Keratinocyte (primary cell): Measurements from ENCODE around the gene MGLL. TPM values are rescaled to one million over a fixed set of nuclear protein-coding genes. Genes with fewer than 3 reads are reported as not detected.

Experiments
- DNase-seq: peaks from one replicate; pipeline ENCODE4 v3.0.0-alpha.2; 2011; ENCODE audit warnings: low read depth, missing footprints, low spot score
- FAIRE-seq: peaks from 2 replicates; lab custom pipeline; 2011; peaks lifted over from hg19 to GRCh38; lab: Jason Lieb, UNC
- H2AFZ ChIP-seq: 2 replicates; pipeline ENCODE4 v1.6.0; 2012; ENCODE audit warnings: low read length, control low read depth, inconsistent platforms; ENCODE audit not compliant: control insufficient read depth
- H3K27ac ChIP-seq: 2 replicates; pipeline ENCODE4 v1.5.1; 2011; ENCODE audit warnings: low read length; ENCODE audit not compliant: control insufficient read depth, insufficient read depth
- H3K27me3 ChIP-seq: 3 replicates; pipeline ENCODE4 v1.6.0; 2011; ENCODE audit warnings: low read length; ENCODE audit not compliant: control insufficient read depth, insufficient read depth; ENCODE audit errors: extremely low read depth
- H3K36me3 ChIP-seq, 2 experiments: 2 replicates in 1 of 2; 3 replicates in 1 of 2; pipeline ENCODE4 v1.5.1; 2011; ENCODE audit warnings: low read length in 2 of 2, mild to moderate bottlenecking in 1 of 2; ENCODE audit not compliant: control insufficient read depth in 2 of 2, insufficient read depth in 2 of 2; ENCODE audit errors: extremely low read depth in 1 of 2
- H3K4me1 ChIP-seq: 3 replicates; pipeline ENCODE4 v1.5.1; 2011; ENCODE audit warnings: low read length; ENCODE audit not compliant: control insufficient read depth, insufficient read depth; ENCODE audit errors: extremely low read depth
- H3K4me2 ChIP-seq: 3 replicates; pipeline ENCODE4 v1.6.0; 2011; ENCODE audit warnings: low read depth, low read length; ENCODE audit not compliant: control insufficient read depth, insufficient read depth; ENCODE audit errors: extremely low read depth
- H3K4me3 ChIP-seq, 3 experiments: fragments of 200-600 bp in 1 of 3; sonication (generic) in 1 of 3; 2 replicates in 2 of 3; 3 replicates in 1 of 3; pipeline ENCODE4 v1.5.1; 2011 to 2016; ENCODE audit warnings: low read length in 3 of 3, mild to moderate bottlenecking in 3 of 3, control low read depth in 2 of 3, inconsistent platforms in 1 of 3, low read depth in 1 of 3, mixed read lengths in 1 of 3, mixed run types in 1 of 3, moderate library complexity in 1 of 3; ENCODE audit not compliant: control insufficient read depth in 2 of 3, insufficient read depth in 2 of 3; ENCODE audit errors: extremely low read depth in 1 of 3
- H3K79me2 ChIP-seq: 2 replicates; pipeline ENCODE4 v1.6.0; 2012; ENCODE audit warnings: low read length; ENCODE audit not compliant: control insufficient read depth, insufficient read depth
- H3K9ac ChIP-seq: 3 replicates; pipeline ENCODE4 v1.6.0; 2011; ENCODE audit warnings: low read length; ENCODE audit not compliant: control insufficient read depth, insufficient read depth; ENCODE audit errors: extremely low read depth
- H3K9me1 ChIP-seq: 3 replicates; pipeline ENCODE4 v1.6.0; 2011; ENCODE audit warnings: low read length; ENCODE audit not compliant: control insufficient read depth, insufficient read depth; ENCODE audit errors: extremely low read depth
- H3K9me3 ChIP-seq: 2 replicates; pipeline ENCODE4 v1.5.1; 2012; ENCODE audit warnings: low read depth, low read length; ENCODE audit not compliant: control insufficient read depth
- H4K20me1 ChIP-seq: 3 replicates; pipeline ENCODE4 v1.6.0; 2011; ENCODE audit warnings: low read length; ENCODE audit not compliant: control insufficient read depth, insufficient read depth; ENCODE audit errors: extremely low read depth
- CTCF ChIP-seq, 3 experiments: IDR thresholded peaks in 1 of 3; conservative IDR thresholded peaks in 1 of 3; optimal IDR thresholded peaks in 1 of 3; 2 replicates in 2 of 3; 3 replicates in 1 of 3; pipeline versions ENCODE3 to v1.5.1; 2011; ENCODE audit warnings: low read length in 3 of 3, mild to moderate bottlenecking in 3 of 3, moderate library complexity in 2 of 3, control low read depth in 1 of 3, inconsistent platforms in 1 of 3; ENCODE audit not compliant: insufficient read depth in 2 of 3; ENCODE audit errors: extremely low read depth in 1 of 3
- EZH2 ChIP-seq: IDR thresholded peaks from one replicate; pipeline ENCODE4 v1.6.1; 2012; ENCODE audit warnings: inconsistent platforms, mild to moderate bottlenecking, low read length, moderate library complexity
- dilution Hi-C: fragments of 300-500 bp; cut with MboI; formaldehyde crosslinking; loops from one replicate; pipeline ENCODE4 v1.7.0; 2020; ENCODE audit warnings: low sequenced_read_pairs; ENCODE audit not compliant: extremely low pct_ligation_motif_present
- polyA plus RNA-seq, 5 experiments: library from polyadenylated mRNA; depleted of rRNA in 3 of 5; stranded (reverse) in 3 of 5; stranded (forward) in 1 of 5; unstranded in 1 of 5; fragments of >200 nt; gene quantifications; 1 replicate in 1 of 5; 2 replicates in 3 of 5; 3 replicates in 1 of 5; pipeline versions ENCODE4 v1.2.1 to v1.2.3, GENCODE V29; 2011 to 2012; ENCODE audit warnings: missing spikeins in 2 of 5, low read depth in 1 of 5, low replicate concordance in 1 of 5

The MGLL gene
- polyA plus RNA-seq, 1 donor (not counting 4 experiments of a cell fraction or from before 2014, with no cell fraction given): 17.8 TPM

GRCh38 chr3:127816783-127817405 is 5.4 kb downstream of the MGLL start:
- Histone ChIP-seq H3K9me1 (no peaks in the 10 kb centered on the region), H3K4me2 (peak overlapping the region; percentile 67), H3K79me2 (peaks cover 4% of the 10 kb centered on the region), H3K4me3 (peak overlapping the region in 1 of 3 experiments; percentile 7), H3K27ac (peak overlapping the region; percentile 87), H2AFZ (no peak overlapping the region), H3K9me3 (no peaks in the 10 kb centered on the region), H3K9ac (peak overlapping the region; percentile 61), H3K36me3 (peaks cover 7 to 26% of the 10 kb centered on the region in 2 experiments), H3K27me3 (no peaks in the 10 kb centered on the region), H3K4me1 (peaks cover 51% of the 10 kb centered on the region), H4K20me1 (no peaks in the 10 kb centered on the region)
- TF ChIP-seq CTCF (optimal IDR thresholded peaks at IDR 0.05 in 1 of 3, IDR thresholded peaks at IDR 0.05 in 1 of 3, conservative IDR thresholded peaks at IDR 0.05 in 1 of 3; ENCODE audit: extremely low read depth in 1 of 3, insufficient read depth in 2 of 3, low read length in 3 of 3) (no peak), EZH2 (no peak)
- no peak for FAIRE-seq
- no peak for DNase-seq
- dilution Hi-C loops: no loop called here

GRCh38 chr3:127815641-127816605 is 6.4 kb downstream of the MGLL start:
- no peak for FAIRE-seq
- H3K4me3 ChIP-seq: no peak overlapping the region
- no peaks in the 10 kb centered on the region for H3K9me3 ChIP-seq
- DNase-seq: no peak
- H3K4me1 ChIP-seq: peaks cover 41% of the 10 kb centered on the region
- no peaks in the 10 kb centered on the region for H3K27me3 ChIP-seq
- no peak overlapping the region for H3K27ac ChIP-seq
- peaks cover 7 to 26% of the 10 kb centered on the region in 2 experiments for H3K36me3 ChIP-seq
- no peak overlapping the region for H3K4me2 ChIP-seq
- H3K9me1 ChIP-seq: no peaks in the 10 kb centered on the region
- H3K79me2 ChIP-seq: peaks cover 4% of the 10 kb centered on the region
- H2AFZ ChIP-seq: no peak overlapping the region
- dilution Hi-C loops: no loop called here
- no peak overlapping the region for H3K9ac ChIP-seq
- H4K20me1 ChIP-seq: no peaks in the 10 kb centered on the region
- TF ChIP-seq EZH2: no peak
- TF ChIP-seq CTCF (optimal IDR thresholded peaks at IDR 0.05 in 1 of 3, IDR thresholded peaks at IDR 0.05 in 1 of 3, conservative IDR thresholded peaks at IDR 0.05 in 1 of 3; ENCODE audit: extremely low read depth in 1 of 3, insufficient read depth in 2 of 3, low read length in 3 of 3): no peak
